ENCODE data around the gene JPH2.
"Not testable (repeated sequence)": the region's sequence is repeated elsewhere in the genome, so short reads cannot be mapped to it uniquely, and the experiment has no call there.

JPH2 gene

GRCh38 chr20:44157061-44157460, 29.9 kb downstream of the JPH2 start:
- no peak for DNase-seq

GRCh38 chr20:44154521-44155001, 32.4 kb downstream of the JPH2 start:
- no peak for DNase-seq

GRCh38 chr20:44153636-44154043, 33.3 kb downstream of the JPH2 start:
- no peak for DNase-seq

GRCh38 chr20:44151621-44152416, 35.2 kb downstream of the JPH2 start:
- DNase-seq = no peak

- no peak for DNase-seq
Observed at GRCh38 chr20:44146272-44146671, 40.7 kb downstream of the JPH2 start.

- DNase-seq = peak; percentile 6
Observed at GRCh38 chr20:44145131-44145775, 41.7 kb downstream of the JPH2 start.

GRCh38 chr20:44143936-44144335, 43.1 kb downstream of the JPH2 start:
- DNase-seq = no peak

GRCh38 chr20:44142413-44142812, 44.6 kb downstream of the JPH2 start:
- DNase-seq = peak; percentile 24

- no peak for DNase-seq
Observed at GRCh38 chr20:44141873-44142272, 45.1 kb downstream of the JPH2 start.

- DNase-seq = no peak
Observed at GRCh38 chr20:44138867-44139266, 48.1 kb downstream of the JPH2 start.

GRCh38 chr20:44137266-44137801, 49.7 kb downstream of the JPH2 start:
- DNase-seq = peak; percentile 64

GRCh38 chr20:44136579-44137265, 50.3 kb downstream of the JPH2 start:
- DNase-seq = peak; percentile 12

- DNase-seq = no peak
Observed at GRCh38 chr20:44135417-44136204, 51.4 kb downstream of the JPH2 start.

- DNase-seq = peak; percentile 52
Observed at GRCh38 chr20:44135012-44135412, 52.0 kb downstream of the JPH2 start.

GRCh38 chr20:44133424-44133823, 53.6 kb downstream of the JPH2 start:
- DNase-seq = peak; percentile 50

GRCh38 chr20:44131704-44132103, 55.3 kb downstream of the JPH2 start:
- no peak for DNase-seq

GRCh38 chr20:44129911-44130718, 56.9 kb downstream of the JPH2 start:
- no peak for DNase-seq

- not testable (repeated sequence) for DNase-seq
Observed at GRCh38 chr20:44129300-44129699, 57.7 kb downstream of the JPH2 start.

- DNase-seq = no peak
Observed at GRCh38 chr20:44126445-44126844, 60.5 kb downstream of the JPH2 start.

GRCh38 chr20:44125332-44126127, 61.5 kb downstream of the JPH2 start:
- DNase-seq = no peak

All from eye (tissue), 1 donor.